DND-41 (cell line): ENCODE results near the gene TLK1.
A peak's percentile ranks its signal among the peaks of the same experiment; 100 is the strongest.

ENCODE experiments used
- ATAC-seq: fragments of 200-7000 bp; cut with Tn5 transposase; 3 replicates; pipeline ENCODE4 v1.9.1; 2021; ENCODE audit warnings: low read depth; ENCODE audit not compliant: insufficient read depth
- DNase-seq: peaks from one replicate; pipeline ENCODE4 v3.0.0-alpha.2; 2020
- H2AFZ ChIP-seq: 2 replicates; pipeline ENCODE4 v1.6.0; 2012; ENCODE audit warnings: low read depth, low read length
- H3K27ac ChIP-seq: 2 replicates; pipeline ENCODE4 v1.5.1; 2012; ENCODE audit warnings: low read length, inconsistent platforms
- H3K27me3 ChIP-seq: fragments of 200-600 bp; sonication (generic); 2 replicates; pipeline ENCODE4 v1.6.0; 2012; ENCODE audit warnings: low read length, mild to moderate bottlenecking, inconsistent platforms; ENCODE audit not compliant: insufficient read depth, poor library complexity
- H3K36me3 ChIP-seq: 2 replicates; pipeline ENCODE4 v1.5.1; 2012; ENCODE audit warnings: low read length, inconsistent platforms; ENCODE audit not compliant: insufficient read depth
- H3K4me1 ChIP-seq: 2 replicates; pipeline ENCODE4 v1.5.1; 2012; ENCODE audit warnings: mild to moderate bottlenecking, low read length; ENCODE audit not compliant: insufficient read depth
- H3K4me2 ChIP-seq: 2 replicates; pipeline ENCODE4 v1.6.0; 2012; ENCODE audit warnings: mild to moderate bottlenecking, moderate library complexity, low read length, inconsistent platforms; ENCODE audit not compliant: insufficient read depth
- H3K4me3 ChIP-seq, 2 experiments: fragments of 200-600 bp in 1 of 2; shearing (Covaris generic) in 1 of 2; 2 replicates each; pipeline ENCODE4 v1.5.1; 2012 to 2016; ENCODE audit warnings: inconsistent platforms in 2 of 2, low read length in 2 of 2, mild to moderate bottlenecking in 2 of 2, low read depth in 1 of 2, moderate library complexity in 1 of 2
- H3K79me2 ChIP-seq: 2 replicates; pipeline ENCODE4 v1.6.0; 2012; ENCODE audit warnings: low read length, inconsistent platforms; ENCODE audit not compliant: insufficient read depth
- H3K9ac ChIP-seq: 2 replicates; pipeline ENCODE4 v1.6.0; 2012; ENCODE audit warnings: low read depth, mild to moderate bottlenecking, inconsistent platforms, low read length, moderate library complexity
- H3K9me3 ChIP-seq: 2 replicates; pipeline ENCODE4 v1.5.1; 2012; ENCODE audit warnings: low read length, moderate library complexity, mild to moderate bottlenecking, inconsistent platforms; ENCODE audit not compliant: insufficient read depth, severe bottlenecking
- H4K20me1 ChIP-seq: 2 replicates; pipeline ENCODE4 v1.6.0; 2012; ENCODE audit warnings: low read length; ENCODE audit not compliant: insufficient read depth
- CTCF ChIP-seq: IDR thresholded peaks from 2 replicates; pipeline ENCODE4 v1.5.1; 2012; ENCODE audit warnings: borderline replicate concordance, low read length, moderate library complexity, mild to moderate bottlenecking; ENCODE audit not compliant: poor library complexity, severe bottlenecking; ENCODE audit errors: extremely low read depth
- EZH2 ChIP-seq: IDR thresholded peaks from 3 replicates; pipeline ENCODE4 v1.6.1; 2012; ENCODE audit warnings: borderline replicate concordance, low read depth, mild to moderate bottlenecking, moderate library complexity, low read length, inconsistent platforms; ENCODE audit not compliant: severe bottlenecking

Gene TLK1

GRCh38 chr2:171149986-171150693 lies 10.6 kb downstream of the TLK1 start:
- H3K79me2 ChIP-seq = peaks cover 98% of the 10 kb centered on the region
- no peak overlapping the region for H3K9ac ChIP-seq
- no peak overlapping the region for H3K4me3 ChIP-seq
- TF ChIP-seq CTCF (no peak), EZH2 (no peak)
- H2AFZ ChIP-seq = no peak overlapping the region
- ATAC-seq (peak; percentile 42; the same call in 1 of the 3 replicates), DNase-seq (no peak)
- no peak overlapping the region for H3K4me2 ChIP-seq
- no peaks in the 10 kb centered on the region for H3K27me3 ChIP-seq
- no peaks in the 10 kb centered on the region for H3K9me3 ChIP-seq
- H3K36me3 ChIP-seq = no peaks in the 10 kb centered on the region
- H3K4me1 ChIP-seq = peaks cover 2% of the 10 kb centered on the region; the same call in 1 of the 2 replicates
- peaks cover 80% of the 10 kb centered on the region for H4K20me1 ChIP-seq
- no peak overlapping the region for H3K27ac ChIP-seq

GRCh38 chr2:171149171-171149938 lies 11.3 kb downstream of the TLK1 start:
- Histone ChIP-seq H3K27ac (no peak overlapping the region), H2AFZ (no peak overlapping the region), H3K4me1 (peaks cover 2% of the 10 kb centered on the region; the same call in 1 of the 2 replicates), H3K27me3 (no peaks in the 10 kb centered on the region), H3K9ac (no peak overlapping the region), H3K4me2 (no peak overlapping the region), H3K79me2 (peaks cover 98% of the 10 kb centered on the region), H3K9me3 (no peaks in the 10 kb centered on the region), H3K36me3 (no peaks in the 10 kb centered on the region), H4K20me1 (peaks cover 78% of the 10 kb centered on the region), H3K4me3 (no peak overlapping the region)
- no peak for DNase-seq
- ATAC-seq = no peak
- TF ChIP-seq CTCF (no peak), EZH2 (no peak)

GRCh38 chr2:171147081-171147480 lies 13.6 kb downstream of the TLK1 start:
- no peaks in the 10 kb centered on the region for H3K27me3 ChIP-seq
- H3K27ac ChIP-seq = no peak overlapping the region
- H3K4me3 ChIP-seq = no peak overlapping the region
- no peaks in the 10 kb centered on the region for H3K9me3 ChIP-seq
- H3K4me1 ChIP-seq = no peaks in the 10 kb centered on the region
- peaks cover 79% of the 10 kb centered on the region for H4K20me1 ChIP-seq
- no peak overlapping the region for H2AFZ ChIP-seq
- DNase-seq (no peak), ATAC-seq (no peak)
- H3K9ac ChIP-seq = no peak overlapping the region
- no peak overlapping the region for H3K4me2 ChIP-seq
- no peak for TF ChIP-seq CTCF
- no peak for TF ChIP-seq EZH2
- peaks cover 98% of the 10 kb centered on the region for H3K79me2 ChIP-seq
- H3K36me3 ChIP-seq = no peaks in the 10 kb centered on the region
